Measurements from ENCODE around the gene KSR1. TPM values are rescaled to one million over a fixed set of nuclear protein-coding genes. Genes with fewer than 3 reads are reported as not detected.

The KSR1 gene
- total RNA-seq, 2 donors from 2014 or later, result 33.7 to 46.3 TPM

DNA sequence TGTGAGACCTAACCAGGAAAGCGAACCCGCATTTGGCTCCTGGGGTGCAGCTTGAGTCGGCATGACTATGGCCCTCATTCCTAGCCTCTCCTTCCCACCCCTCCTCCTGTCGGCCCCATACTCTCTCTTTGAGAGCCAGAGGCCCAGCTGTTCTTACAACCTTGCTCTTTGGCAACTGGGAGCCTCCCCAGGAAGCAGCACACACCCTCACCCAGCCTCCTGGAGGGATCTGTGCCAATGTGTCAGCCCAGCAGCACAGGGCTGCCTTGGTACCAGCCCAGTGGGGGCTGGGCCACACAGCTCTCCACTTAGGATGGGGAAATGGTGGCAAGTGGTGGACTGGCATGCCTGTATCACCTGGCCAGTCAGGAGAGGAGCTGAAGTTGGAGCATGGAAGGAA lies 104.4 kb downstream of the KSR1 start:
- Mint-ChIP-seq H3K36me3 (ENCODE audit: low read depth) (peaks cover 27% of the 10 kb centered on the region), H3K27me3 (ENCODE audit: insufficient read depth) (no peaks in the 10 kb centered on the region), H3K9me3 (peaks cover 4% of the 10 kb centered on the region), H3K4me1 (peaks cover 22% of the 10 kb centered on the region), H3K27ac (no peak overlapping the region), H3K4me3 (no peak overlapping the region)
- no peak for DNase-seq
- Histone ChIP-seq H3K27me3 (ENCODE audit: control insufficient read depth, insufficient read depth, low read length, poor library complexity, severe bottlenecking) (no peaks in the 10 kb centered on the region), H3K36me3 (ENCODE audit: control insufficient read depth, insufficient read depth, low read length) (peaks cover 2% of the 10 kb centered on the region), H3K27ac (ENCODE audit: low read depth, low read length) (no peak overlapping the region), H3K9me3 (ENCODE audit: control insufficient read depth, low read length) (no peaks in the 10 kb centered on the region), H3K4me1 (ENCODE audit: control insufficient read depth, insufficient read depth, low read length) (no peaks in the 10 kb centered on the region), H3K4me3 (ENCODE audit: low read length) (no peak overlapping the region), H3K9ac (ENCODE audit: extremely low read depth, low read length, poor library complexity, severe bottlenecking) (no peak overlapping the region)
- TF ChIP-seq, protein P1, sequence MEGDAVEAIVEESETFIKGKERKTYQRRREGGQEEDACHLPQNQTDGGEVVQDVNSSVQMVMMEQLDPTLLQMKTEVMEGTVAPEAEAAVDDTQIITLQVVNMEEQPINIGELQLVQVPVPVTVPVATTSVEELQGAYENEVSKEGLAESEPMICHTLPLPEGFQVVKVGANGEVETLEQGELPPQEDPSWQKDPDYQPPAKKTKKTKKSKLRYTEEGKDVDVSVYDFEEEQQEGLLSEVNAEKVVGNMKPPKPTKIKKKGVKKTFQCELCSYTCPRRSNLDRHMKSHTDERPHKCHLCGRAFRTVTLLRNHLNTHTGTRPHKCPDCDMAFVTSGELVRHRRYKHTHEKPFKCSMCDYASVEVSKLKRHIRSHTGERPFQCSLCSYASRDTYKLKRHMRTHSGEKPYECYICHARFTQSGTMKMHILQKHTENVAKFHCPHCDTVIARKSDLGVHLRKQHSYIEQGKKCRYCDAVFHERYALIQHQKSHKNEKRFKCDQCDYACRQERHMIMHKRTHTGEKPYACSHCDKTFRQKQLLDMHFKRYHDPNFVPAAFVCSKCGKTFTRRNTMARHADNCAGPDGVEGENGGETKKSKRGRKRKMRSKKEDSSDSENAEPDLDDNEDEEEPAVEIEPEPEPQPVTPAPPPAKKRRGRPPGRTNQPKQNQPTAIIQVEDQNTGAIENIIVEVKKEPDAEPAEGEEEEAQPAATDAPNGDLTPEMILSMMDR (conservative IDR thresholded peaks at IDR 0.05), result no peak
- 83 to 86% methylated on average over 4 of the region's 4 CpGs for WGBS, 2 experiments (ENCODE audit: insufficient coverage in 1 of 2, insufficient read length in 1 of 2)

DNA sequence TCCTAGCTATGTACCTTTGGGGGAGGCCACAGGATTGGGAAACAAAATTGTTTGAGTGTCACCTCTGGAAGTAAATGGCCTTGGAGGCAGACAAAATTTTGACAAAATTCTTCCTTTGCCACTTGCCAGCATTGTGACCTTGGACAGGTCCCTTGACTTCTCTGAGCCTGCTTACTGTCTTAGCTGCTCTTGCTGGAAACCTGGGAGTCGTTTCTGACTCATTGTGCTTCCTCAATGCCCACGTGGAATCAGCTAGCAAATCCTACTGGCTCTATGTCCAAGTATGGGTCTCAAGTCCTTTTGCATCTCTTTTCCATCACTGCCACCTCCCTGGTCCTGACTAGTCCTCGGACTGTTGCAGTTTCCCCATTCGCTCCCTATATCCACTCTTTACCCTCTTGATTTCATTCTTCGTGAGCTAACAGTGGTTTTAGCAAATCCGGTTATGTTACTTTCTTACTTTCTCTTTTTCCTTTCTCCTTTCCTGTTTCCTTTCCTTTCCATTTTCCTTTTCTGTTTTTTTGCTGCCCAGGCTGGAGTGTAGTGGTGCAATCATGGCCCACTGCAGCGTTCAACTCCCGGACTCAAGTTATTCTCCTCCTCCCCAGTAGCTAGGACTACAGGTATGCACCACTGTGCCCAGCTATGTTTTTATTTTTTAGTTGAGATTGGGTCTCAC lies 106.7 kb downstream of the KSR1 start:
- TF ChIP-seq, protein P1 (conservative IDR thresholded peaks at IDR 0.05), result no peak
- peaks cover 29% of the 10 kb centered on the region for H3K36me3 Mint-ChIP-seq (ENCODE audit: low read depth)
- H3K9me3 ChIP-seq (ENCODE audit: control insufficient read depth, low read length), result no peaks in the 10 kb centered on the region
- peaks cover 4% of the 10 kb centered on the region for H3K9me3 Mint-ChIP-seq
- no peak overlapping the region for H3K4me3 Mint-ChIP-seq
- H3K36me3 ChIP-seq (ENCODE audit: control insufficient read depth, insufficient read depth, low read length), result peaks cover 2% of the 10 kb centered on the region
- no peak for DNase-seq
- H3K4me1 ChIP-seq (ENCODE audit: control insufficient read depth, insufficient read depth, low read length), result no peaks in the 10 kb centered on the region
- H3K4me3 ChIP-seq (ENCODE audit: low read length), result no peak overlapping the region
- no peaks in the 10 kb centered on the region for H3K27me3 Mint-ChIP-seq (ENCODE audit: insufficient read depth)
- no peak overlapping the region for H3K9ac ChIP-seq (ENCODE audit: extremely low read depth, low read length, poor library complexity, severe bottlenecking)
- H3K27ac ChIP-seq (ENCODE audit: low read depth, low read length), result no peak overlapping the region
- 86 to 93% methylated on average over 8 of the region's 8 CpGs for WGBS, 2 experiments (ENCODE audit: insufficient coverage in 1 of 2, insufficient read length in 1 of 2)
- H3K27ac Mint-ChIP-seq, result no peak overlapping the region
- peaks cover 18% of the 10 kb centered on the region for H3K4me1 Mint-ChIP-seq
- no peaks in the 10 kb centered on the region for H3K27me3 ChIP-seq (ENCODE audit: control insufficient read depth, insufficient read depth, low read length, poor library complexity, severe bottlenecking)

DNA sequence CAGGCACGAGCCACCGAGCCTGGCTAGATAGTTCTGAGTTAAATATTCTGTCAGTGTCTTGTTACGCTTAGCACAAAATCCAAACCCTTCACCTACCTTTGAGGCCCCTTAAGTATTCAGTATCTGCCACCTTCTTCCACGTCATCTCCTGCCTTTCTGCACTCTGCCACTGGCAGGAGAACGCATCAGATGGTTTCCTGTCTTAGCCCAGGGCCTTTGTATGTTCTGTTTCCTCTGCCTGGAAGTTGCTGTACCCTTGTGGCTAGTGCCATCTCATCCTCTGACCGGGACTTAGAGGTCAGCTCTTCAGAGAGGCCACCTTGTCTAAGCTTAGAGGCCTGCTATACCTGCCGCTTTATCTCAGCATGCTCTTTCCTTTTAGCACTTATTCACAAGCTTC lies 107.3 kb downstream of the KSR1 start:
- TF ChIP-seq, protein P1 (conservative IDR thresholded peaks at IDR 0.05), result no peak
- no peak overlapping the region for H3K9ac ChIP-seq (ENCODE audit: extremely low read depth, low read length, poor library complexity, severe bottlenecking)
- Mint-ChIP-seq H3K4me1 (peaks cover 12% of the 10 kb centered on the region), H3K4me3 (no peak overlapping the region), H3K36me3 (ENCODE audit: low read depth) (peaks cover 29% of the 10 kb centered on the region), H3K9me3 (peaks cover 4% of the 10 kb centered on the region), H3K27ac (no peak overlapping the region), H3K27me3 (ENCODE audit: insufficient read depth) (no peaks in the 10 kb centered on the region)
- H3K27ac ChIP-seq (ENCODE audit: low read depth, low read length), result no peak overlapping the region
- H3K36me3 ChIP-seq (ENCODE audit: control insufficient read depth, insufficient read depth, low read length), result peaks cover 2% of the 10 kb centered on the region
- no peak for DNase-seq
- H3K9me3 ChIP-seq (ENCODE audit: control insufficient read depth, low read length), result no peaks in the 10 kb centered on the region
- no peaks in the 10 kb centered on the region for H3K4me1 ChIP-seq (ENCODE audit: control insufficient read depth, insufficient read depth, low read length)
- WGBS, 2 experiments (ENCODE audit: insufficient coverage in 1 of 2, insufficient read length in 1 of 2), result 94 to 100% methylated on average over 3 to 7 of the region's 7 CpGs
- no peaks in the 10 kb centered on the region for H3K27me3 ChIP-seq (ENCODE audit: control insufficient read depth, insufficient read depth, low read length, poor library complexity, severe bottlenecking)
- no peak overlapping the region for H3K4me3 ChIP-seq (ENCODE audit: low read length)
